G401 (cell line): ENCODE data around the gene SLX4IP. TPM values are rescaled to one million over a fixed set of nuclear protein-coding genes. Genes with fewer than 3 reads are reported as not detected.
"Not testable (repeated sequence)": the region's sequence is repeated elsewhere in the genome, so short reads cannot be mapped to it uniquely, and the experiment has no call there.

Source experiments
- DNase-seq: peaks from one replicate; pipeline ENCODE4 v3.0.0-alpha.2; 2015; ENCODE audit warnings: low spot score
- in situ Hi-C: cut with HindIII; loops from 2 replicates; pipeline ENCODE4 v1.10.0; 2016; ENCODE audit warnings: low sequenced_read_pairs, mixed read lengths
- total RNA-seq: library from RNA; depleted of rRNA; stranded (reverse); fragments of >200 nt; shearing (Covaris generic); gene quantifications from 2 replicates; pipeline ENCODE4 v1.2.3, GENCODE V29; 2014

Gene SLX4IP
- total RNA-seq, 1 experiment from 2014 or later, result 2.7 TPM

GRCh38 chr20:10605547-10606195, 170.6 kb downstream of the SLX4IP start:
- DNase-seq, result no peak
- in situ Hi-C loops, result no loop called here

GRCh38 chr20:10609276-10609675, 174.2 kb downstream of the SLX4IP start:
- in situ Hi-C loops, result no loop called here
- no peak for DNase-seq

- no peak for DNase-seq
- in situ Hi-C loops, result no loop called here
Observed at GRCh38 chr20:10609770-10610169, 174.7 kb downstream of the SLX4IP start.

- DNase-seq, result no peak
- in situ Hi-C loops, result no loop called here
Observed at GRCh38 chr20:10610251-10610650, 175.1 kb downstream of the SLX4IP start.

GRCh38 chr20:10611357-10611756, 176.3 kb downstream of the SLX4IP start:
- in situ Hi-C loops, result no loop called here
- DNase-seq, result no peak

- in situ Hi-C loops, DNase-seq: not testable (repeated sequence)
Observed at GRCh38 chr20:10613426-10613825, 178.3 kb downstream of the SLX4IP start.

- in situ Hi-C loops, result no loop called here
- DNase-seq, result no peak
Observed at GRCh38 chr20:10613911-10614310, 178.8 kb downstream of the SLX4IP start.

- in situ Hi-C loops, result no loop called here
- no peak for DNase-seq
Observed at GRCh38 chr20:10616212-10616611, 181.1 kb downstream of the SLX4IP start.

- DNase-seq, result not testable (repeated sequence)
Observed at GRCh38 chr20:10617549-10618133, 182.5 kb downstream of the SLX4IP start.

GRCh38 chr20:10618611-10619245, 183.6 kb downstream of the SLX4IP start:
- in situ Hi-C loops, result no loop called here
- no peak for DNase-seq

More at GRCh38 chr20:10617549-10618133, 182.5 kb downstream of the SLX4IP start:
- in situ Hi-C loops, result not testable (repeated sequence)

- no peak for DNase-seq
- in situ Hi-C loops, result no loop called here
Observed at GRCh38 chr20:10619427-10619826, 184.3 kb downstream of the SLX4IP start.

- in situ Hi-C loops, result no loop called here
- no peak for DNase-seq
Observed at GRCh38 chr20:10621149-10621548, 186.0 kb downstream of the SLX4IP start.

GRCh38 chr20:10622657-10623418, 187.7 kb downstream of the SLX4IP start:
- in situ Hi-C loops, result no loop called here

GRCh38 chr20:10625641-10626040, 190.5 kb downstream of the SLX4IP start:
- in situ Hi-C loops, result no loop called here
- DNase-seq, result no peak

More at GRCh38 chr20:10622657-10623418, 187.7 kb downstream of the SLX4IP start:
- DNase-seq, result no peak

- DNase-seq, result no peak
Observed at GRCh38 chr20:10626896-10627295, 191.8 kb downstream of the SLX4IP start.

GRCh38 chr20:10629946-10630650, 195.0 kb downstream of the SLX4IP start:
- no peak for DNase-seq
- in situ Hi-C loops, result no loop called here

More at GRCh38 chr20:10626896-10627295, 191.8 kb downstream of the SLX4IP start:
- in situ Hi-C loops, result no loop called here

- in situ Hi-C loops, result no loop called here
- no peak for DNase-seq
Observed at GRCh38 chr20:10631126-10631525, 196.0 kb downstream of the SLX4IP start.

- no peak for DNase-seq
- in situ Hi-C loops, result no loop called here
Observed at GRCh38 chr20:10632721-10633509, 197.8 kb downstream of the SLX4IP start.
